ENCODE results near the gene ZNF185. TPM values are rescaled to one million over a fixed set of nuclear protein-coding genes. Genes with fewer than 3 reads are reported as not detected.

The ZNF185 gene
- polyA plus RNA-seq, 1 donor from 2014 or later, result 2.8 TPM

- Histone ChIP-seq H2AFZ (ENCODE audit: low read depth, low read length) (no peak overlapping the region), H3K27me3 (ENCODE audit: insufficient read depth, low read depth, low read length) (no peaks in the 10 kb centered on the region), H3F3A (ENCODE audit: insufficient read depth, low read length, poor library complexity, severe bottlenecking) (no peaks in the 10 kb centered on the region), H4K20me1 (ENCODE audit: insufficient read depth) (no peaks in the 10 kb centered on the region), H3K9ac (ENCODE audit: low read length) (no peak overlapping the region), H3K9me3 (ENCODE audit: low read length) (no peaks in the 10 kb centered on the region), H3K27ac (ENCODE audit: low read length) (no peak overlapping the region), H3K79me2 (replicated peaks; ENCODE audit: insufficient read depth, low read length) (no peaks in the 10 kb centered on the region), H3K4me2 (ENCODE audit: low read length) (no peak overlapping the region), H3K4me3 (ENCODE audit: low read length) (no peak overlapping the region), H3K9me2 (ENCODE audit: insufficient read depth, low read length) (no peaks in the 10 kb centered on the region), H3K36me3 (ENCODE audit: insufficient read depth, low read length) (no peaks in the 10 kb centered on the region)
- TF ChIP-seq EZH2 (IDR thresholded peaks at IDR 0.05; ENCODE audit: borderline replicate concordance, insufficient read depth, low read length, poor library complexity, severe bottlenecking), result no peak
- TF ChIP-seq REST (IDR thresholded peaks at IDR 0.05; ENCODE audit: borderline replicate concordance), result no peak
- no peak for TF ChIP-seq MXI1 (conservative IDR thresholded peaks at IDR 0.05; ENCODE audit: poor library complexity, severe bottlenecking)
- TF ChIP-seq RAD21 (conservative IDR thresholded peaks at IDR 0.05), result no peak
- no peak for TF ChIP-seq POLR2AphosphoS5 (IDR thresholded peaks at IDR 0.05)
- no peak for TF ChIP-seq EP300 (conservative IDR thresholded peaks at IDR 0.05; ENCODE audit: poor library complexity, severe bottlenecking)
- no peak for TF ChIP-seq TAF1 (IDR thresholded peaks at IDR 0.05; ENCODE audit: low read depth)
- no peak for TF ChIP-seq CTCF (IDR thresholded peaks at IDR 0.05; ENCODE audit: poor library complexity, severe bottlenecking)
- no peak for TF ChIP-seq SMC3 (conservative IDR thresholded peaks at IDR 0.05; ENCODE audit: poor library complexity)
Measured at GRCh38 chrX:152886716-152887115, 11.2 kb upstream of the ZNF185 start.

GRCh38 chrX:152892499-152892898 is 5.4 kb upstream of the ZNF185 start:
- H3K9me2 ChIP-seq (ENCODE audit: insufficient read depth, low read length), result no peaks in the 10 kb centered on the region
- no peak overlapping the region for H3K4me3 ChIP-seq (ENCODE audit: low read length)
- H3K27ac ChIP-seq (ENCODE audit: low read length), result no peak overlapping the region
- H3K36me3 ChIP-seq (ENCODE audit: insufficient read depth, low read length), result no peaks in the 10 kb centered on the region
- H3K79me2 ChIP-seq (replicated peaks; ENCODE audit: insufficient read depth, low read length), result no peaks in the 10 kb centered on the region
- H3K4me2 ChIP-seq (ENCODE audit: low read length), result no peak overlapping the region
- no peak overlapping the region for H3K9ac ChIP-seq (ENCODE audit: low read length)
- H3F3A ChIP-seq (ENCODE audit: insufficient read depth, low read length, poor library complexity, severe bottlenecking), result no peaks in the 10 kb centered on the region
- no peaks in the 10 kb centered on the region for H4K20me1 ChIP-seq (ENCODE audit: insufficient read depth)
- no peaks in the 10 kb centered on the region for H3K9me3 ChIP-seq (ENCODE audit: low read length)
- no peak overlapping the region for H2AFZ ChIP-seq (ENCODE audit: low read depth, low read length)
- TF ChIP-seq RAD21 (conservative IDR thresholded peaks at IDR 0.05) (no peak), SMC3 (conservative IDR thresholded peaks at IDR 0.05; ENCODE audit: poor library complexity) (no peak)
- no peaks in the 10 kb centered on the region for H3K27me3 ChIP-seq (ENCODE audit: insufficient read depth, low read depth, low read length)
